Hematopoietic multipotent progenitor cell (in vitro differentiated cells): ENCODE measurements around the gene BAHCC1. TPM values are rescaled to one million over a fixed set of nuclear protein-coding genes. Genes with fewer than 3 reads are reported as not detected.

ENCODE experiments used
- DNase-seq, 3 donors: peaks; one replicate each; pipeline ENCODE4 v3.0.0-alpha.2; 2011 to 2015; ENCODE audit warnings: low read depth in 2 of 3, low spot score in 2 of 3
- total RNA-seq: library from RNA; depleted of rRNA; stranded (reverse); fragments of >200 nt; gene quantifications from one replicate; pipeline ENCODE4 v1.2.3, GENCODE V29; 2012

Gene BAHCC1
- total RNA-seq, 1 donor, result 21.3 TPM

DNA sequence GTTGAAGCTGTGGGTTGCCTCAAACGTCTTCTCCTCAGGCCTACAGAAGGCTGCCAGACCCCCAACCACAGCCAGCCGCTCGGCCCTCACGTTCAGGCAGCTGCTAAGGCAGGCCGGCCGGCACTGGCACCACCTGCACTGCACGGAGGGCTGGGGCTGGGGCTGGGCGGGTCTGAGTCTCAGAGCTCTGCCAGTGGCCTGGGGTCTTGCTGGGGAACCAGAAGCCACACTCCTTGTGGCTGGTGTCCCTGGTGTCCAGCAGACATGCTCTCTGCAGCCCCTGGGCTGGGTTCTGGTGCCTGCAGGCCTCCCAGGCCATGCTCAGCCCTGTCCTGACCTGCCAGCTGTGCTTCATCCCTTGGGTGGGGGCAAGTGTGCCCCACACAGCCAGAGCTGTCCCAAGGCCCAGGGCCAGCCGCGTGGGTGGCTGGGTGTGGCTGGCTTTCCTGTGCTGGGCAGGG lies 42.0 kb downstream of the BAHCC1 start:
- DNase-seq, result no peak

DNA sequence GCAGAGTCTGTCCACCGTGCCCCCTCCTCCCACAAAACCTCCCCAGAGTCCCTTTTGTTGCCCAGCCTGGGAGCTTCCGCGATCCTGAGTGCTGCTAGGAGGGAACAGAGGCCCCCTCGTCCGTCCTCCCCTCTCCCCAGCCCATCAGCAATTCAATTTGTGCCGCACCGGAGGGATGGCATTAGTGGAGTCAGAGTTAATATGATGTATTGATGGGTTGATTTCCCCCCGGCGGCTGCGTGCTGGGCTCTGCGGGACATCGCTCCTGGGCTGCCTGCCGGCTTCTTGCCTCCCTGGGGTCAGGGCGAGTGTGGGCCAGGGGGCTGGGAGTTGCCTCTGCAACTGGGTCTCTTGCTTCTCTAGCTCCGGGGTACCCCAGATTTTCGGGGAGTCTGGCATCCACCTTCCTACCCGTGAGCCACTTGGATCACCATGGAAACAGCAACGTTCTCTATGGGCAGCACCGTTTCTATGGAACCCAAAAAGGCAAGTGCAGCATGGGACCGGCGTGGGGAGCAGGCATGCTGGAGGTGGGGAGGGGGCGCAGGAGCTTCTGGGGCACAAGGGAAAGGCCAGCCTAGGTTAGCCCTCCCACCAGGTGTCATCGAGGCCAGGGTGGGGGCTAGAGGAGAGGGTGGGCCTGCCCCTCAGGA lies 42.9 kb downstream of the BAHCC1 start:
- DNase-seq, result no peak

DNA sequence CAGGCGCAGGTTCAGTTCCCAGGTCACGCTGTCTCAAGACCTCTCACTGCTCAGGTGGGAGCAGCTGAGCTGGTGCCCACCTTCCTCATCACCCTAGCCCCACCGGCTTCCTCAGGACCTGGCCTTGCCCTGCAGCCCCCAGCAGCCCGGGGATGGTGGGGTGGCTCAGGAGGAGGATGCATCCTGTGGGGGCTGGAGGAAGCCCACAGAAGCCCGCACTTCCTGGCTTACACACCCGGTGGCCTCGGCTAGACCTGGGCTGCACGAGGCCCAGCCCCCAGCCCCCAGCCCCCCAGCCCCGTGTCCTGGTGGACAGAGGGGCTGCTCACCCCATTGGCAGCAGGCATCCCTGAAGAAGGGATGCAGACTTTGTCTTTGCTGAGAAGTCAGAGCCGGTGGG lies 43.4 kb downstream of the BAHCC1 start:
- DNase-seq, result no peak

DNA sequence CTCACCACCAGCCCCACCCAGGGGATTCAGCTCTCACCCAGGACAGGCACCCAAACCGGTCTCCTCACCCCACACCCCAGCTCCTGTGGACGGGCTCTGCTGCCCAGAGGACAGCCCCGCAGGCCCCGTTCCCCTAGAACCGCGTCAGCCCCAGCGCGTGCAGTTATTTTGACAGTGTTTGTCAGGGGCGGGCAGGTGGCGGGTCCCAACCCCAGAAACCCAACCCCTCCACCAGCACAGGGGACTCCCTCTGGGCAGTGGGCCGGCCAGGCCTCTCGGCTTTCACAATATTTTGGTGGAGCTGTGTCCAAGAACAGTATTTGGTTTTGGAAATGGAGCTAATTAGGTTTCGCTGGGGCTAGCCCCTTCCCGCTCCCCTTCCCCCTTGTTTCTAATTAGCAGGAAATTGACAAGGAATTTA lies 44.8 kb downstream of the BAHCC1 start:
- DNase-seq, result no peak

DNA sequence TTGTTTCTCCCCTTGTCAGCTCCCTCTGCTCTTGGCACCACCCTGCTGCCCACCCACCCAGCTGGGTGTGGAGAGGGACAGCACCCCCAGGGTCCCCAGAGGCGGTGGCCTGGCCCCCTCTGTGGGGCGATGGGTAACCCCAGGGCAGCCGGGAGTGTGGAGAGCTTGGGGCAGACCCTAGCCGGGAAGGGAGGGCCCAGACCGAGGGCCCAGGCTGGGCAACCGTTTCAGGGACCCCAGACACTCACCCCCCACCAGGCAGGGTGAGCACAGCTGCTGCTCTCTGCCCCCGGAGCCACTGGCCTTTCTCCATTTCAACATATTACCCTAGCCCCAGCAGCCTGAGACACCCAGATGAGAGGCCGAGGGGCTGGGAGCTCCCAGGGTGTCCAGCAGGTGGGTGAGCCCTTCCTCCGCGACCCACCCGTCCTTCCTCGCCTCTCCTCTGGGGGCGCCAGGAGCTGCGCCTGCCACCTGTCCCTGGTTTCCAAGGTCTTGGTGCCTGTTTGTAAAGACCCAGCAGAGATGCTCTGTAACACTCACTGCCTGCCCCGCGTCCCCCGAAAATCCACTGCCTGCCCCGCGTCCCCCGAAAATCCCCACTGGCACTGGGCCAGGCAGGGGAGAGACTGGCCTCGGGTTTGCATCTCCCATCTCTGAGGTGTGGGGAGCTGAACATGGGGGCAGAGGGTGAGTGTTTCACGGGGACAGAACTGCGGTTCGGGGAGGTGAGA lies 45.4 kb downstream of the BAHCC1 start:
- DNase-seq, result peak in 1 of 3 donors; percentile 58

DNA sequence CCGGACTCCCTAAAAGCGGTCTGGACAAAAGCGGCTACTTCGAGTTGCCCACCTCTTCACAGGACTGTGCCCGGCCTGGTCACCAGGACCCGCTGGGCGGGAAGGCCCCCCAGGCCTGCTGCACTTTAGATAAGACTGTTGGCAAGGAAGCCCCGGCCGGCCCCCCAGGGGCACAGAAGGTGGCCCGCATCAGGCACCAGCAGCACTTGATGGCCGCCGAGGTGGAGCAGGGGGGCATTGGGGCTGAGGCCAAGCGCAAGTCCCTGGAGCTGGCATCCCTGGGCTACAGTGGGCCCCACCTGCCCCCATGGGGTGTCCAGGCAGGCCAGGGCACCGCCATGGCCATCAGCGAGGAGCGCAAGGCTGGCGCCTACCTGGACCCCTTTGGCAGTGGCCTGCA lies 47.5 kb downstream of the BAHCC1 start:
- DNase-seq, result no peak

DNA sequence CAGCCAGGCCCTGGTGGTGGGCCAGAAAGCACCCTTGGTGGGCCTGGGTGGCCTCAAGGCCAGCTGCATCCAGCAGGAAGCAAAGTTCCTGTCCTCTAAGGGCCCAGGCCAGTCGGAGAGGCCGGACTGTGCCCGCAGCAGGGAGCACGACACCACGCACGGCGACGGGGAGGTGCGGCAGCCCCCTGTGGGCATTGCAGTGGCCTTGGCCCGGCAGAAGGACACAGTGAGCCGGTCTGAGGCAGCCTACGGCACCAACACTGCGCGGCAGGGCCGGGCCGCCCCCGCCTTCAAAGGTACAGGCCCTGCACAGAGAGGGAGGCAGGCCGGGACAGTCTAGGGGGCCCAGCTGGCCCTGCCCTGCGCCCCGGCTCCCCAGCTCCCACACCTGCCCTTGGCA lies 48.0 kb downstream of the BAHCC1 start:
- DNase-seq, result no peak

DNA sequence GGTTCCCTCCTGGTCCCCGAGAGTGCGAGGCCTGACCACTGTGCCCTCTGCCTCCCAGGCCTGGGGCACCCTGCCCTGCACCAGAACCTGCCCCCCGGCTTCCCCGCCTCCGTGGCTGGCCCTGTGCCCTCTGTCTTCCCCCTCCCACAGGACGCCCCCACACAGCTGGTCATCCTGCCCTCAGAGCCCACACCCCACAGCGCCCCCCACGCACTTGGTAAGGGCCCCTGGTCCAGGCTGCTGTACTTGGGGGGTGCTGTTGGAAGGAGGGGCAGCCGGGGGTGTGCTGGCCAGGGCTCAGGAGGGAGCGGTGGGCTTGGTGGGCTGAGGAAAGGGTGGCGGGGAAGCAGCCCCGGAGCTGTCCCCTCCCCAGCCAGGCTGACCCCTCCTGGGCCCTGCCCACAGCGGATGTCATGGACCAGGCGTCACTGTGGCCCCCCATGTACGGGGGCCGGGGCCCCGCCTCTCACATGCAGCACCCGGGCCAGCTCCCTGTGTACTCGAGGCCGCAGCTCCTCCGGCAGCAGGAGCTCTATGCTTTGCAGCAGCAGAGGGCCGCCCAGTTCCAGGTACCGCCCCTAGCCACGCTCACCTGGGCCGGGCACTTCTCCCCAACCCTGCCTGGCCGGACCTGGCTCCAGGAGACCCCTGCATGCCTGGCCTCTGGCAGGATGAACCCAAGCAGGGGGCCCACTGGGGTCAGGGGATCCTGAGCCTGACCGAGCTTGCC lies 49.5 kb downstream of the BAHCC1 start:
- DNase-seq, result no peak

DNA sequence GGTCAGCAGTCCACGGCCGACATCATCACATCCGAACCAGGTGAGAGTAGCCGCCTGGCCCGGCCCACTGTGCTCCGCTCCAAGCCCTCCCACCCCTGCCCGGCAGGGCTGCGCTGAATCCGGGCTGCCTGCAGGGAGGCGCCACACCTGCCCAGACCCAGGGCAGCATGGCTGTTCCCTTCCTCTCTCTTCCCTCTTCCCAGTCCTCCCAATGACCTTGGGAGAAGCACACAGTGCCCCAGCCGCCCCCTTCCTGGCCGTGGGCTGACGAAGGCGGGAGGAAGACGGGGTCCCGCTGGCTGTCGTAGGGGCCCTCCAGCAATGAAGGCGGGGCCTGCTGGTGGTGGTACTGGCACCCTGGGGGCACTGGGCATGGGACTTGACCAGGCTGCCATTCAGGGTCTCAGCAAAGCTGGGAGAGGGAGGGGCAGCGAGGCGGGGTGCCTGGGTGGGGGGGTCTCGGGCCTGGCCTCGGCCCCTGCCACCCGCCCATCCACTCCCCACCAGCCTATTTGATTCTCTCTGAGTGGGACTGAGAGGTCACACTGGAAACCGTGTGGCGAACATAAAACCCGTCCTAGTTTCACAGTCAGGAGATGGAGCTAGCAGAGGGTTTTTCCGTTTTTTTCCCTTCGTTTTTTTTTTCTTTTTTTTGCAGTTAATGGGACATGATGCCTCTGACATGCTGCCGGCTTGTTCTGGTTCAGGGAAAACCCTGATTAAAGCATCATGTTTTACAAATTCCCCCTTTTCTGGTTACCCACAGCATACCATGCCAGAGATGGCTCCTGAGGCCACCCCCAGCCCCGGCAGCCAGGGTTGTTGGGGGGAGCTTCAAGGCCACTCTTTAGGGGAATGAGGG lies 50.6 kb downstream of the BAHCC1 start:
- DNase-seq, result no peak

DNA sequence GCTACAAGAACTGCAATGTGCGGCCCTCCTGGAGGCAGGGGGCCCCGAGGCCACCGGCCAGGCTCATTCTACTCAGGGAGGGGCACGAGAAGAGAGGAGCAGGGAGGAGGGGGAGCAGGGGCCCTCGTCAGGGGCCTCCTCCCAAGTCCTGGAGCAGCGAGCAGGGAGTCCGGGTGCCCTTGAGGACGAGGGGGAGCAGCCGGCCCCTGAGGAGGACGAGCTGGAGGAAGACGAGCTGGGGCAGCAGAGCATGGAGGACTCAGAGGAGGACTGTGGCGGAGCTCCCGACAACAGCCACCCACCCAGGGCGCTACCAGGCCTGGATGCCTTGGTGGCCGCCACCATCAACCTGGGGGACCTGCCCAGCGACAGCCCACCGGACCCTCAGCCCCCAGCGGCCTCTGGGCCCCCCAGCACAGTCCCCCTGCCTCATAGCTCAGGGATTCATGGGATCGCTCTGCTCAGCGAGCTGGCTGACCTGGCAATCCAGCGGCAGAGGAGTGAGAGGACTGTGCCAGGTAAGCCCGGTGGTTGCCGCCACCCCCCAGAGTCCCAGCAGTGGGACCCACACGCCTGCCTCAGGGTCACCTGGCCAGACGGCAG lies 52.2 kb downstream of the BAHCC1 start:
- no peak for DNase-seq

DNA sequence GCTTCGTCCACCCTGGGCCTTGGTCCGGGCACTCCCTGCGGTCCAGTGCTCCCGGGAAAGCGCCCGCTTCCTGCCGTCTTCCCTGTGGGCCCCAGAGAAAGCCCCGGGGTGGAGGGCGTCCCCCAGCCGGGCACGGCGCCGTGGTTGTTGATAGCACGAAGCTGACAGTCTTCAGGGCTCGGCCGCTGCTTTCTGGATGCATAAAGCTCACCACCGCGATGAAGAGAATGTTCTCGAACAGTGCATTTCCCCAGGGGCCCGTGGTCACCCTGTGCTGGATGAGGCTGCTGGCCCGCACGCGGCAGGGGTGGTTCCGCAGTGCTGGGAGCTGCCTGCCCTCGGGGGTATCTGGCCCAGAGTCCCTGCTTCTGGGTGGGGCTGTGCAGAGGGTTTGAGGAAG lies 53.2 kb downstream of the BAHCC1 start:
- no peak for DNase-seq

DNA sequence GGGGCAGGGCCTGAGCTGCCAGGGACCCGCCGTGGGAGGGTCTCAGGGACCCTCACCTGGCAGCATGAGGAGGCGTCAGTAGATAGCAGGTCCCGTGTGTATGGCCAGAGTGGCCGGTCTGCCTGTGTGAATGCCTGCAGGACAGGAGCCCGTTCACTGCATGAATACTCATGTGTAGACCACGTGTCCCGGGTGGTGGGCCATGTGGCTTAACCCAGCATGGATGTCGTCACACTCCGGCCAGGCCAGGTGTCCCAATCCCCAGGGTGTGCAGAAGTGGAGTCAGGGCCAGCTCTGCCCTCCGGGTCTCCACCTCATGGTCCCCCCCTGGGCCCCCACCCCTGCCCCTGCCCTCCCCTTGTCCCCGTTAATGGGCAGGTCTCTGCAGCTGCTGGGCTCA lies 53.7 kb downstream of the BAHCC1 start:
- DNase-seq, result no peak

DNA sequence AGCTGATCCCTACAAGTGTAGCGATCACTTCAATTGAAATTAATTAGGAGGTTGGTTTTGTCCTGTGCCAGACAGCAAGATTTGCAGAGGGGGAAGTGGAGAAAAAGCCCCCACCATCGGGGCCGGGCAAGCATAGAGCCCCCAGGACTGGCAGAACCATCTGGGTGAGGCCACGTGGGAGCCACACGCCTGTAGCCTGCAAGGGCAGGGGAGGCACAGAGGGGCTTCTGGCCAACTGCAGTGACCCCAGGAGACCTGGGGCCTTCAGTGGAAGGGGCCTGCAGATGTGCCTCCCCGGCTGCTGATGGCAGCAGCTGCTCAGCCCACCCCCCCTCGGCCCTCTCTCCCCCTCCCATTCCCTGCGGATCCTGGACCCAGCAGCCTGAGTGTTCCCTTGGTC lies 54.1 kb downstream of the BAHCC1 start:
- DNase-seq, result no peak

DNA sequence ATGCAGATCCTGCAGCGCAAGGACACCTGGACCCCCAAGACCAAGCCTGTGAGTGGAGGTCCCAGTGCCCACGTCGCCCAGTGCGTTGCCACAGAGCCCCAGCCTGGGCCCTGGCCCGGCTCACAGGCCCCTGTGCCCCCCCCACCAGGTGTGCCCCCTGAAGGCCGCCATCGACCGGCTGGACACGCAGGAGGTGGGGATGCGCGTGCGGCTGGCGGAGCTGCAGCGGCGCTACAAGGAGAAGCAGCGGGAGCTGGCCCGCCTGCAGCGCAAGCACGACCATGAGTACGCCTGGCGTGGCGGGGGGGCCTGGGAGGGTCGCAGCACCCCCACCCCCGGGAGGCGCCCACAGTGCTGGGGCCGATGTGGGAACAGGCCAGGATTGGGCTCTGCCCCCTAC lies 56.6 kb downstream of the BAHCC1 start:
- no peak for DNase-seq

DNA sequence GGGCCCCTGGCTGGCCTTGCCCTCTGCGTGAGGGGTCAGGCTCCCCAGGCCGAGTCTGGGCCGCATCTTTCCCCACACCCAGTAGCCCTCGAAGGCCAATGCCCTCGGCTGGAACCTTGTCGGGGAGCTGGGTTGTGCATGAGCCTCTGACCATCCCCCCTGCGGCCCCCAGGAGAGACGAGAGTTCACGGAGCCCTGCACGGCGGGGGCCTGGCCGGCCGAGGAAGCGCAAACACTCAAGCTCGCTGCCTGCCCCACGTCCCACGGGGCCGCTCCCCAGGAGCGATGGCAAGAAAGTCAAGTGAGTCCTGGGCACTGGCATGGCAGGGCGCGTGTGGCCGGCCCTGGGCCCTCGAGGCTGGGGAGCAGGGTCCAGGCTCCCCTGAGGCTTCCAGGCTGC lies 57.3 kb downstream of the BAHCC1 start:
- no peak for DNase-seq

DNA sequence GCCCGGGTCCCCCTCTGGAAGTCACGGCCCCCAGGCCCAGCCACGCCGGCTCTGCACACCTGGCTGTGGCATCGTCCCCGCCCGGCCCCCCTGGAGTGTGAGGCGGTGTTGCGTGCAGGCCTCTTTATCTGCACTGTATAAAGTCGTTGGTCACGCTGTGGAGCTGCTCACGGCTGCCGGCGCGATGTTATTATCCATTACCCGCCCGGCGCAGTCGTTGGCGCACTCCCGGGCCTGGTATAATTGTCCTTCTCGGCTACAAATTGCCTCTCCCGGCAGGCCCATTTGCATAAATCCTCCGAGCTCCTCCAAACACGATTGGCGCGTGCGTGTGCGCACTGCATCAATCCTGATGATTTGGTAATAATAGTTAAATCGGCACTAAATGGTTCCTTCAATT lies 57.8 kb downstream of the BAHCC1 start:
- no peak for DNase-seq

DNA sequence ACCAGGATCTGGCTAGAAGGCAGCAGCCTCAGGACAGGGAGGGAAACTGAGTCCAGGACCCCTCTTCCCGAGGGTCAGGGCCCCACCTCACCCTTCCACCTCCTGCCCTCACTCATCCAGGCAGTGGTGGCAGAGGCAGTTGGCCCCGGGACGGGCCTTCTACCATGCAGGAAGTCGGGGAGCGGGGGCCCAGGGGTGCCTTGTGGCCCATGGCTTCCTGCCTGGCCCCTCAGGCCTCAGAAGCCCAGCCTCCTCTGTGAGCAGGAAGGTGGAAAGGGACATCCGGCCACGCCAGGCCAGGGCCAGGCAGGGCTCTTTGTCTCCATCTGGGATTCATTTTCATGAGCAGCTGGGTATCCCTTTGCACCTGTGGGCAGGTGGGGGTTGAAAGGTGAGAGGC lies 58.5 kb downstream of the BAHCC1 start:
- peak in 2 of 3 donors; percentile 61 to 82 for DNase-seq

DNA sequence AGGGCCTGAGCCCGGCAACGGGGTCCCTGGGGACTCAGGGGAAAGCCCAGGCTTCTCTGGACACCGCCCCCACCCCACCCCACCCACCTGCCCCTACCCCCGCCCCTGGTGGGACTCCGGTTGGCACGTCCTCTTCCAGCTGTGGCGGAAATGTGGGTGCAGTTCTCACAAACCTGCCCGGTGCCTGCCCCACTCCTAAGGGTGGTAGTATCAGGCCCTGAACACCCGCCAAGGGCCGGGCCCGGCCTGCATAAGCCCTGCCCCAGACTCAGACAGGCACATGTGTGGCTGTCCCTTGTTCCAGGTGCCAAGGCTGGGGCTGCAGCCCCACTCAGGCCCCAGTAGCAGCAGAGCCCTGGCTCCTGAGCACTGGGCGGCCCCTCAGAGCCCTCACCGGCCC lies 59.2 kb downstream of the BAHCC1 start:
- peak in 1 of 3 donors; percentile 58 for DNase-seq

DNA sequence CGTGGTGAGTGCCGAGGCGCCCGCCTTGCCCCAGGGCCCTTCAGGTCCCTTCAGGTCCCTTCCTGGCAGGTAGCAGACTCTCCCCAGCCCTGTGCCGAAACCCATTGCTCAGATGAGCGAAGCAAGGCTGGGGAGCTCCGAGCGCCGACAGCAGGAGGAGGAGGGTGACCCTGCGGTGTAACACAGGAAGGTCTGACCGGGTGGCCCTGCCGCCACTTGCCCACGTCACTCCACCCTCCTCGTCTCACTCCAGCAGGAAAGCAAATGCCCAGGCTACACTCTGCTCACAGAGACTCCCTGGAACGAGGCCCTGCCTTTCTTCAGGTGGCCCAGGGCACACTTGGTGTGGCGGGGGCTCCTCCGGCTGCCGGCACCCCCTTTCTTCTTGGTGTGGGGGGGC lies 60.1 kb downstream of the BAHCC1 start:
- peak in 1 of 3 donors; percentile 41 for DNase-seq

DNA sequence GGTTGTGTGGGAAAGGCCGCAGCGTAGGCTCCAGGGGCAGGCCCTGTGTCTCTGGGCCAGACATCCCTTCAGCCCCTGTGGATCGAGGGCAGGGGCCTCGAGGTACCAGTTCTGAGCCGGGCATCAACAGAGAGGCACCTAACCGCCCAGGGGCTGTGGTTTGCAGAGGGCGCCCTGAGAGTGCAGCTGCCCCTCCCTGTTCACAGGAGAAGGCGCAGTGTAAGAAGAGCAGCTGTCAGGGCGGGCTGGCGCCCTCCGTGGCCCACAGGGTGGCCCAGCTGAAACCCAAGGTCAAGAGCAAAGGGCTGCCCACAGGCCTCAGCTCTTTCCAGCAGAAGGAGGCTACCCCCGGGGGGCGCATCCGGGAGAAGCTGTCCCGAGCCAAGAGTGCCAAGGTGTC lies 60.8 kb downstream of the BAHCC1 start:
- peak in 1 of 3 donors; percentile 47 for DNase-seq
